ENCODE data around the gene EPB41L4A.

EPB41L4A gene

GRCh38 chr5:112149727-112150126 is 269.4 kb downstream of the EPB41L4A start (continued):
- TF ChIP-seq ZNF280C (tag by site-specific recombination; IDR thresholded peaks at IDR 0.05): no peak
- TF ChIP-seq ZBTB48 (tag by site-specific recombination; IDR thresholded peaks at IDR 0.05): no peak

- Histone ChIP-seq H3K9me3 (ENCODE audit: control insufficient read depth, insufficient read depth, low read depth, low read length) (no peaks in the 10 kb centered on the region), H3K4me1 (ENCODE audit: control insufficient read depth, insufficient read depth, low read length) (no peaks in the 10 kb centered on the region), H3K4me3 (ENCODE audit: low read depth, low read length) (no peak overlapping the region), H3K27ac (ENCODE audit: extremely low read depth, low read depth, low read length) (no peak overlapping the region), H3K36me3 (ENCODE audit: control insufficient read depth in 2 of 2, insufficient read depth in 1 of 2, low read length in 2 of 2) (no peaks in the 10 kb centered on the region)
- ChIA-PET CTCF (interaction anchor here (0.5 to 3.0 kb wide), 14 partner anchors 50 to 1386 kb away, joined by 3 to 25 read pairs (median 3); no protein-coding TSS in a partner anchor), POLR2A (no interaction called here)
- TF ChIP-seq, protein P1, sequence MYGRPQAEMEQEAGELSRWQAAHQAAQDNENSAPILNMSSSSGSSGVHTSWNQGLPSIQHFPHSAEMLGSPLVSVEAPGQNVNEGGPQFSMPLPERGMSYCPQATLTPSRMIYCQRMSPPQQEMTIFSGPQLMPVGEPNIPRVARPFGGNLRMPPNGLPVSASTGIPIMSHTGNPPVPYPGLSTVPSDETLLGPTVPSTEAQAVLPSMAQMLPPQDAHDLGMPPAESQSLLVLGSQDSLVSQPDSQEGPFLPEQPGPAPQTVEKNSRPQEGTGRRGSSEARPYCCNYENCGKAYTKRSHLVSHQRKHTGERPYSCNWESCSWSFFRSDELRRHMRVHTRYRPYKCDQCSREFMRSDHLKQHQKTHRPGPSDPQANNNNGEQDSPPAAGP (tag by site-specific recombination; IDR thresholded peaks at IDR 0.05): no peak
- TF ChIP-seq ZNF140 (tag by site-specific recombination; IDR thresholded peaks at IDR 0.05) (no peak), ZNF121 (tag by site-specific recombination; IDR thresholded peaks at IDR 0.05) (no peak), ZNF292 (tag by site-specific recombination; IDR thresholded peaks at IDR 0.05; ENCODE audit: borderline replicate concordance, low read depth) (no peak), SP2 (tag by site-specific recombination; IDR thresholded peaks at IDR 0.05) (no peak), ZNF266 (tag by site-specific recombination; IDR thresholded peaks at IDR 0.05; ENCODE audit: low read depth) (no peak), ZNF629 (tag by site-specific recombination; IDR thresholded peaks at IDR 0.05) (no peak), ZNF660 (tag by site-specific recombination; IDR thresholded peaks at IDR 0.05) (peak; percentile 60; the same call in 1 of the 2 replicates), GLI2 (tag by site-specific recombination; IDR thresholded peaks at IDR 0.05; ENCODE audit: borderline replicate concordance, low read depth) (no peak), ZNF518A (tag by site-specific recombination; conservative IDR thresholded peaks at IDR 0.05; ENCODE audit: low read depth) (0 out of 2 replicates have a peak, but pooled peaks have one; percentile 23), CTCF (tag by site-specific recombination; IDR thresholded peaks at IDR 0.05) (peak; percentile 37), MZF1 (tag by site-specific recombination; IDR thresholded peaks at IDR 0.05; ENCODE audit: borderline replicate concordance) (no peak), ZNF654 (tag by site-specific recombination; IDR thresholded peaks at IDR 0.05; ENCODE audit: low read depth) (peak; percentile 85), ZNF211 (tag by site-specific recombination; IDR thresholded peaks at IDR 0.05; ENCODE audit: low read depth) (no peak)
- TF ChIP-seq, protein P2, sequence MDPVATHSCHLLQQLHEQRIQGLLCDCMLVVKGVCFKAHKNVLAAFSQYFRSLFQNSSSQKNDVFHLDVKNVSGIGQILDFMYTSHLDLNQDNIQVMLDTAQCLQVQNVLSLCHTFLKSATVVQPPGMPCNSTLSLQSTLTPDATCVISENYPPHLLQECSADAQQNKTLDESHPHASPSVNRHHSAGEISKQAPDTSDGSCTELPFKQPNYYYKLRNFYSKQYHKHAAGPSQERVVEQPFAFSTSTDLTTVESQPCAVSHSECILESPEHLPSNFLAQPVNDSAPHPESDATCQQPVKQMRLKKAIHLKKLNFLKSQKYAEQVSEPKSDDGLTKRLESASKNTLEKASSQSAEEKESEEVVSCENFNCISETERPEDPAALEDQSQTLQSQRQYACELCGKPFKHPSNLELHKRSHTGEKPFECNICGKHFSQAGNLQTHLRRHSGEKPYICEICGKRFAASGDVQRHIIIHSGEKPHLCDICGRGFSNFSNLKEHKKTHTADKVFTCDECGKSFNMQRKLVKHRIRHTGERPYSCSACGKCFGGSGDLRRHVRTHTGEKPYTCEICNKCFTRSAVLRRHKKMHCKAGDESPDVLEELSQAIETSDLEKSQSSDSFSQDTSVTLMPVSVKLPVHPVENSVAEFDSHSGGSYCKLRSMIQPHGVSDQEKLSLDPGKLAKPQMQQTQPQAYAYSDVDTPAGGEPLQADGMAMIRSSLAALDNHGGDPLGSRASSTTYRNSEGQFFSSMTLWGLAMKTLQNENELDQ (tag by site-specific recombination; IDR thresholded peaks at IDR 0.05; ENCODE audit: low read depth): no peak
Measured at GRCh38 chr5:112146323-112147226, 272.5 kb downstream of the EPB41L4A start.

Measured in HEK293 (cell line).